ENCODE results near the gene ASIC4.

The ASIC4 gene

DNA sequence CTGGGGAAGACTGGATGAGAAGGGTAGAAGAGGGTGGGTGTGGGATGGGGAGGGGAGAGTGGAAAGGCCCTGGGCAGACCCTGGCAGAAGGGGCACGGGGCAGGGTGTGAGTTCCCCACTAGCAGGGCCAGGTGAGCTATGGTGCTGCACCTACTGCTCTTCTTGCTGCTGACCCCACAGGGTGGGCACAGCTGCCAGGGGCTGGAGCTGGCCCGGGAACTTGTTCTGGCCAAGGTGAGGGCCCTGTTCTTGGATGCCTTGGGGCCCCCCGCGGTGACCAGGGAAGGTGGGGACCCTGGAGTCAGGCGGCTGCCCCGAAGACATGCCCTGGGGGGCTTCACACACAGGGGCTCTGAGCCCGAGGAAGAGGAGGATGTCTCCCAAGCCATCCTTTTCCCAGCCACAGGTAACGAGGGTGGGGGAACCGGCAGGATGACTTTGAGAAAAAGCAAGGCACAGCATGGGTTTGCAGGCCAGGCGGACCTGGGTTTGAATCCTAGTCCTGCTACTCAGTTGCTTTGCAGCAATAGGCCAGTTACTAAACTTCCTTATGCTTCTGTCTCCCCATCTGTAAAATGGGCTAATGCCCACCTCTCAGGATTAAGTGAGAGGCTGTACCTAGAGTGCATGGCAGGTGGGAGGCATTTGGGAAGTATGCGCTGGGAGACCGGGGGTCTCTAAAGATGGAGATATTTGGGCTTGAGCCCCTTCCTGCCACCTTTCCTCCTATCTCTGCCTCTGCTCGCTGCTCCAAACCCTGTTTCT is 58.1 kb downstream of the ASIC4 start, which contains the start of gene INHA:
INHA (plus strand) TSS at position 74 of the 765 bp plus-strand sequence; CDS start at position 139, 65 bp downstream.
- TF ChIP-seq, protein P1, sequence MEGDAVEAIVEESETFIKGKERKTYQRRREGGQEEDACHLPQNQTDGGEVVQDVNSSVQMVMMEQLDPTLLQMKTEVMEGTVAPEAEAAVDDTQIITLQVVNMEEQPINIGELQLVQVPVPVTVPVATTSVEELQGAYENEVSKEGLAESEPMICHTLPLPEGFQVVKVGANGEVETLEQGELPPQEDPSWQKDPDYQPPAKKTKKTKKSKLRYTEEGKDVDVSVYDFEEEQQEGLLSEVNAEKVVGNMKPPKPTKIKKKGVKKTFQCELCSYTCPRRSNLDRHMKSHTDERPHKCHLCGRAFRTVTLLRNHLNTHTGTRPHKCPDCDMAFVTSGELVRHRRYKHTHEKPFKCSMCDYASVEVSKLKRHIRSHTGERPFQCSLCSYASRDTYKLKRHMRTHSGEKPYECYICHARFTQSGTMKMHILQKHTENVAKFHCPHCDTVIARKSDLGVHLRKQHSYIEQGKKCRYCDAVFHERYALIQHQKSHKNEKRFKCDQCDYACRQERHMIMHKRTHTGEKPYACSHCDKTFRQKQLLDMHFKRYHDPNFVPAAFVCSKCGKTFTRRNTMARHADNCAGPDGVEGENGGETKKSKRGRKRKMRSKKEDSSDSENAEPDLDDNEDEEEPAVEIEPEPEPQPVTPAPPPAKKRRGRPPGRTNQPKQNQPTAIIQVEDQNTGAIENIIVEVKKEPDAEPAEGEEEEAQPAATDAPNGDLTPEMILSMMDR (IDR thresholded peaks at IDR 0.05; ENCODE audit: control extremely low read depth, extremely low read depth, low read depth, missing control alignments): no peak
- no peak for DNase-seq (ENCODE audit: extremely low spot score)
- ChIA-PET CTCF (interaction anchor here (3.1 kb wide), 1 partner anchor 12 kb away, joined by 18 read pairs; no protein-coding TSS in a partner anchor), POLR2A (no interaction called here)

DNA sequence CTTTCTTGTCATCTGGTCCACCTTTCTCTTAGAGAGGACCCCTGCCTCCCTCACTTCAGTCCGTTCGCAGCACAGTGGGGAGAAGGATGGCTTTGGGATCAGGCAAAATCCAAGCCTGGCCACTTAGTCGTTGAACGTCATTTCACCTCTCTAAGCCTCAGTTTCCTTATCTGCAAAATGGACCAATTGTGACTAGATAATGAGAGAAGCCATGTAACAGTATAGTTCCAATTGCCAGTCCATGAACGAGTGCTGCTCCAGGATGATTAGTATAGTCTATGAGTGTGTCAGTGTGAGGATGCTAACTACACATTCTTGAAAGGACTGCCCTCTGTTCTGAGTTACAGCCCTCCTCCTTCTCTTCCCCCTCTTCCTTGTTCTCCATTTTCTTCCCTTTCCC is 58.9 kb downstream of the ASIC4 start:
- POLR2A ChIA-PET: no interaction called here
- DNase-seq (ENCODE audit: extremely low spot score): no peak
- CTCF ChIA-PET: interaction anchor here (5.6 kb wide), 1 partner anchor 12 kb away, joined by 38 read pairs; no protein-coding TSS in a partner anchor
- TF ChIP-seq, protein P1 (IDR thresholded peaks at IDR 0.05; ENCODE audit: control extremely low read depth, extremely low read depth, low read depth, missing control alignments): no peak

- DNase-seq (ENCODE audit: extremely low spot score): no peak
- ChIA-PET POLR2A (no interaction called here), CTCF (interaction anchor here (5.6 kb wide), 1 partner anchor 14 kb away, joined by 38 read pairs; no protein-coding TSS in a partner anchor)
- TF ChIP-seq, protein P1 (IDR thresholded peaks at IDR 0.05; ENCODE audit: control extremely low read depth, extremely low read depth, low read depth, missing control alignments): no peak
These were observed 60.4 kb downstream of the ASIC4 start for GRCh38 chr2:219574484-219575311.

GRCh38 chr2:219575566-219576504 is 61.6 kb downstream of the ASIC4 start:
- POLR2A ChIA-PET: no interaction called here
- no peak for DNase-seq (ENCODE audit: extremely low spot score)
- CTCF ChIA-PET: interaction anchor here (5.6 kb wide), 1 partner anchor 15 kb away, joined by 38 read pairs; no protein-coding TSS in a partner anchor
- TF ChIP-seq, protein P1 (IDR thresholded peaks at IDR 0.05; ENCODE audit: control extremely low read depth, extremely low read depth, low read depth, missing control alignments): no peak

- ChIA-PET CTCF (interaction anchor here (5.6 kb wide), 1 partner anchor 16 kb away, joined by 38 read pairs; no protein-coding TSS in a partner anchor), POLR2A (no interaction called here)
These were observed 62.5 kb downstream of the ASIC4 start for GRCh38 chr2:219576505-219577388.

More at GRCh38 chr2:219576505-219577388, 62.5 kb downstream of the ASIC4 start:
- DNase-seq (ENCODE audit: extremely low spot score): no peak
- TF ChIP-seq, protein P1 (IDR thresholded peaks at IDR 0.05; ENCODE audit: control extremely low read depth, extremely low read depth, low read depth, missing control alignments): no peak
